Measurements from ENCODE around the gene PDZRN3. TPM values are rescaled to one million over a fixed set of nuclear protein-coding genes. Genes with fewer than 3 reads are reported as not detected.

PDZRN3 gene
- polyA plus RNA-seq, 1 of the 3 experiments (the other 2 are of a cell fraction), result 10.3 TPM

DNA sequence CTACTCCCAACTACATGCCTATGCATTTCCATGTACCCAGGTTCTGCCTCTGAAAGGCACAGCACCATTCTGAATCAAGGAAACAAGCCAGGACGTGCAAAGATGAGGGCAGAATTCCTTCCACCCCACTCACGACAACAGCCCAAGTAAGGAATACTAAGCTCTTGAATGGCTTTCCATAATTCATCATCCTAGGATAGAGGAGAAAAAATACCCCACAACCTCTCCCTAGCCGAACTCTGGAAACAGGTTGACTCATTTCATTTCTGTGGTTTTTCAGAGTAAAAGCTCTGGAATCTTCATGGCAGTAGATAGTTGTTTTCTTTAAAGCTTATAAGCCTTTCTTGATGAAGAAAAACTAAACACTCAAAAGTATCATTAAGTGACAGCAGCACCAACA lies 77.8 kb downstream of the PDZRN3 start (continued):
- no peak for TF ChIP-seq RAD21 (IDR thresholded peaks at IDR 0.05; ENCODE audit: low read length)
- TF ChIP-seq CTCF (IDR thresholded peaks at IDR 0.05), result no peak
- TF ChIP-seq NRF1 (IDR thresholded peaks at IDR 0.05; ENCODE audit: low read depth, low read length), result no peak
- TF ChIP-seq EZH2phosphoT487 (IDR thresholded peaks at IDR 0.05; ENCODE audit: borderline replicate concordance, low read depth), result no peak
- TF ChIP-seq IRF3 (IDR thresholded peaks at IDR 0.05; ENCODE audit: low read depth, low read length), result no peak
- peak; percentile 83 for TF ChIP-seq TCF12 (IDR thresholded peaks at IDR 0.05)

DNA sequence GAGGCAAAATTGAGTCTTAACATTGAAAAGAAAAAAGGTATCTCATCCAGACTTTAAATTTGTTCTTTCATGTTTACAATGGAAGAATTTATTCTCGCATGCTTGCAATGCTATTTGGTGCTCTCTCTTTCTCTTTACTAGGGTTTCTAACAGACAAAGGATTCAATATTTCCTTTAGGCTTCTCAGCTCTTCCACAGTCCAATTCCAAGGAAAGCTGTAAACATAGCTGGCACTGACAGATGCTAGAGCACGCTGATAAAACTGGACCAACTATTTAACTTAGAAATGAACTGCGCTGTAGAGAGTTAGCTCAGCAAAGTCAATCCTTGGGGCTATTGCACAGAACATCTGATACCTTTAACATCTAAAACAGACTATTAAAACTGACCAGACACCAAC lies 81.3 kb downstream of the PDZRN3 start:
- H3K9me2 ChIP-seq, result no peaks in the 10 kb centered on the region
- H2AFZ ChIP-seq (ENCODE audit: low read depth), result no peak overlapping the region
- no peaks in the 10 kb centered on the region; the same call in 1 of the 2 replicates for H4K20me1 ChIP-seq (ENCODE audit: insufficient read depth)
- TF ChIP-seq IRF3 (IDR thresholded peaks at IDR 0.05; ENCODE audit: low read depth, low read length) (no peak), RXRA (IDR thresholded peaks at IDR 0.05; ENCODE audit: borderline replicate concordance, low read depth) (no peak), CHD2 (IDR thresholded peaks at IDR 0.05; ENCODE audit: low read length, partially characterized antibody) (no peak), YY1 (IDR thresholded peaks at IDR 0.05; ENCODE audit: low read depth) (no peak), SMC3 (IDR thresholded peaks at IDR 0.05; ENCODE audit: low read depth, low read length) (no peak), TAF1 (IDR thresholded peaks at IDR 0.05; ENCODE audit: borderline replicate concordance, low read depth, low read length) (no peak), USF1 (IDR thresholded peaks at IDR 0.05; ENCODE audit: borderline replicate concordance, low read depth) (no peak), SIN3A (IDR thresholded peaks at IDR 0.05; ENCODE audit: borderline replicate concordance, low read depth, low read length) (no peak)
- no peaks in the 10 kb centered on the region for H3K27me3 ChIP-seq (ENCODE audit: insufficient read depth)
- peaks cover 35% of the 10 kb centered on the region for H3F3A ChIP-seq (replicated peaks; ENCODE audit: insufficient read depth)
- H3K9me3 ChIP-seq, result no peaks in the 10 kb centered on the region
- ChIA-PET POLR2A (no interaction called here), CTCF (interaction anchor here (0.6 to 1.7 kb wide), 2 partner anchors 35 to 613 kb away, joined by 3 to 5 read pairs; no protein-coding TSS in a partner anchor)
- no peak overlapping the region for H3K4me3 ChIP-seq (ENCODE audit: low read depth in 2 of 2, low read length in 1 of 2)
- H3K36me3 ChIP-seq (replicated peaks in 1 of 2; ENCODE audit: control insufficient read depth in 1 of 2, insufficient read depth in 2 of 2, low read length in 1 of 2), result peaks cover 0 to 12% of the 10 kb centered on the region in 2 experiments
- no peak overlapping the region for H3K9ac ChIP-seq
- H3K4me1 ChIP-seq (ENCODE audit: control insufficient read depth in 1 of 2, insufficient read depth in 2 of 2, low read depth in 1 of 2, low read length in 1 of 2), result peaks cover 24 to 30% of the 10 kb centered on the region in 2 experiments
- H3K79me2 ChIP-seq (ENCODE audit: insufficient read depth), result peaks cover 65% of the 10 kb centered on the region
- no peak overlapping the region for H3K4me2 ChIP-seq
- H3K27ac ChIP-seq (ENCODE audit: low read depth in 2 of 2, low read length in 1 of 2), result no peak overlapping the region
- WGBS (ENCODE audit: low lambda C conversion rate), result 83% methylated on average over 3 of the region's 3 CpGs
- no peak for DNase-seq

Data from SK-N-SH (cell line).